ENCODE results near the gene NLGN1. TPM values are rescaled to one million over a fixed set of nuclear protein-coding genes. Genes with fewer than 3 reads are reported as not detected.

NLGN1 gene
- total and polyA plus RNA-seq, 9 of the 15 experiments (the other 6 are each of a cell fraction or from before 2014, with no cell fraction given): under 0.01 to 0.01 TPM; not detected in 7

DNA sequence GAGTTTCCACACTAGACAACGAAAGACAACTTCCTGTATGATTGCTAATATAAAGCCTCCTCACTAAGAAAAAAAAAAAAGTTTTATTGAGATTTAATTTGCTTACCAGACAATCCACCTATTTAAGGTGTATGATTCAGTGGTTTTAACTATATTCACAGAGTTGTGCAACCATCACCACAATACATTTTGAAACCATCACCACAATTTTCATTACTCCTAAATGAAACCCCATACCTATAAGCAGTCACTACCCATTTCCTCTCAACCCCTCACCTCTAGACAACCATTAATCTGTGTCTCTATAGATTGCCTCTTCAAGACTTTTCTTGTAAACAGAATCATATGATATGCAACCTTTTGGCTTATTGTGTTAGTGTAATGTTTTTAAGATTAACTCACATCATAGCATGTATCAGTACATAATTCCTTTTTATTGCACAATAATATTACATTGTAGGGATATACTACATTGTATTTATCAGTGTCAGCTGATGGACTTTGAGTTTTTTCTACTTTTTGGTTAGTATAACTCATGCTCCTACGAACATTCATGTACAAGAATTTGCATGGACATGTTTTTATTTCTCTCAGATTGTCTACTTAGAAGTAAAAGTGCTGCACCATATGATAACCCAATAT, 339.7 kb downstream of the NLGN1 start (continued):
- TF ChIP-seq CCAR2 (IDR thresholded peaks at IDR 0.05; ENCODE audit: low read depth, low read length) (no peak), IFI16 (CRISPR knock-in tag; IDR thresholded peaks at IDR 0.05) (no peak), POLR2A (conservative IDR thresholded peaks at IDR 0.05) (no peak)
- TF ChIP-seq, protein P1, sequence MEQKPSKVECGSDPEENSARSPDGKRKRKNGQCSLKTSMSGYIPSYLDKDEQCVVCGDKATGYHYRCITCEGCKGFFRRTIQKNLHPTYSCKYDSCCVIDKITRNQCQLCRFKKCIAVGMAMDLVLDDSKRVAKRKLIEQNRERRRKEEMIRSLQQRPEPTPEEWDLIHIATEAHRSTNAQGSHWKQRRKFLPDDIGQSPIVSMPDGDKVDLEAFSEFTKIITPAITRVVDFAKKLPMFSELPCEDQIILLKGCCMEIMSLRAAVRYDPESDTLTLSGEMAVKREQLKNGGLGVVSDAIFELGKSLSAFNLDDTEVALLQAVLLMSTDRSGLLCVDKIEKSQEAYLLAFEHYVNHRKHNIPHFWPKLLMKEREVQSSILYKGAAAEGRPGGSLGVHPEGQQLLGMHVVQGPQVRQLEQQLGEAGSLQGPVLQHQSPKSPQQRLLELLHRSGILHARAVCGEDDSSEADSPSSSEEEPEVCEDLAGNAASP (IDR thresholded peaks at IDR 0.05): no peak

DNA sequence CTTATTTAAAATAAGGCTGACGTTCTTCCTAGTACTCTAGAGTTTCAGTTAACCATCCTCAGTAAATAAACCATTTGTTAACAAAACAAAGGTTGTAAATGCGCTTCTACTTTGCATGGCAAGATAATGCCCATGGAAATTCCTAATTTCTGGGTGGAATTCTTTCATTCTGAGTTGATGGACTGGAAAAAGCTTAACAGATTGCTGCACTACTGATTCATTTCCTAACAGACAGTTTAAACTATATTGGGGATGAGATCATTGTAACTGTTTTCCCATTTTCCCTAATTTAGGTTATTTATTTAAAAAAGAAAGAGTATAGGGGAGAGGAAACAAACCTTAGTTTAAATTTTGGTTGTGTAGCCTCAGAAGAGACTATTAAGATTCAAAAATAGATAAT, 342.2 kb downstream of the NLGN1 start:
- no peak overlapping the region for H3K27ac ChIP-seq (ENCODE audit: extremely low read depth, low read depth, low read length)
- 2% methylated on average over 2 of the region's 2 CpGs for WGBS (ENCODE audit: insufficient coverage, low coverage, missing lambda C conversion rate)
- no peak for FAIRE-seq
- H3K4me3 ChIP-seq: no peak overlapping the region
- no TSS peak for BruUV-seq (replicated peaks)
- TF ChIP-seq ZNF146 (CRISPR knock-in tag; IDR thresholded peaks at IDR 0.05; ENCODE audit: unreplicated experiment) (no peak), ZNF586 (CRISPR knock-in tag; conservative IDR thresholded peaks at IDR 0.05) (no peak), ZEB2 (IDR thresholded peaks at IDR 0.05) (no peak), ZFPM2 (CRISPR knock-in tag; IDR thresholded peaks at IDR 0.05) (no peak), ZNF780A (CRISPR knock-in tag; IDR thresholded peaks at IDR 0.05) (no peak), E2F3 (CRISPR knock-in tag; IDR thresholded peaks at IDR 0.05) (no peak), ZNF311 (CRISPR knock-in tag; IDR thresholded peaks at IDR 0.05) (no peak), MEF2A (IDR thresholded peaks at IDR 0.05; ENCODE audit: control insufficient read depth, low read depth, low read length) (no peak), NFYB (IDR thresholded peaks at IDR 0.05; ENCODE audit: extremely low read depth, insufficient read length) (no peak), ESRRA (IDR thresholded peaks at IDR 0.05; ENCODE audit: borderline replicate concordance, low read depth) (no peak), FIP1L1 (IDR thresholded peaks at IDR 0.05; ENCODE audit: low read depth, low read length, poor library complexity, severe bottlenecking) (no peak), BHLHE40 (IDR thresholded peaks at IDR 0.05; ENCODE audit: low read length) (no peak)
- H2AFZ ChIP-seq (ENCODE audit: low read depth, low read length): no peak overlapping the region
- intact Hi-C loops (cut with micrococcal nuclease): no loop called here
- no peak for DNase-seq (ENCODE audit: extremely low read depth in 1 of 4, low spot score in 3 of 4)
- H3K9me1 ChIP-seq (ENCODE audit: control insufficient read depth, insufficient read depth, low read length): no peaks in the 10 kb centered on the region
- CTCF ChIA-PET (ENCODE audit: low intra/inter-chr PET ratio): no interaction called here
- H3K36me3 ChIP-seq (ENCODE audit: control insufficient read depth, insufficient read depth, low read length): no peaks in the 10 kb centered on the region
- H3K4me1 ChIP-seq (replicated peaks in 1 of 2; ENCODE audit: control insufficient read depth in 2 of 2, insufficient read depth in 2 of 2, low read length in 2 of 2): no peaks in the 10 kb centered on the region
- H4K20me1 ChIP-seq (replicated peaks; ENCODE audit: control insufficient read depth, insufficient read depth, low read length): no peaks in the 10 kb centered on the region
- no peaks in the 10 kb centered on the region for H3K9me3 ChIP-seq (replicated peaks; ENCODE audit: control insufficient read depth, insufficient read depth, low read depth, low read length)
- in situ Hi-C loops (cut with MboI): no loop called here
- ATAC-seq: no peak
- no peaks in the 10 kb centered on the region for H3K27me3 ChIP-seq (ENCODE audit: control insufficient read depth in 2 of 2, insufficient read depth in 2 of 2, low read length in 2 of 2)
- no peak overlapping the region for H3K4me2 ChIP-seq (ENCODE audit: insufficient read depth, low read length)
- no peaks in the 10 kb centered on the region for H3K79me2 ChIP-seq (ENCODE audit: control insufficient read depth, insufficient read depth, low read length)
- H3K9ac ChIP-seq (ENCODE audit: insufficient read depth in 1 of 2, low read depth in 2 of 2, low read length in 2 of 2): no peak overlapping the region
- POLR2A ChIA-PET: no interaction called here
